SK-N-MC (cell line): ENCODE data around the gene ST8SIA6.

Source experiments
- DNase-seq: peaks from one replicate; pipeline ENCODE4 v3.0.0-alpha.2; 2011; ENCODE audit warnings: low read depth, low spot score
- H3K27ac ChIP-seq: fragments of 200-600 bp; sonication (generic); 2 replicates; pipeline ENCODE4 v1.5.1; 2016; ENCODE audit warnings: mixed run types
- H3K36me3 ChIP-seq: fragments of 200-600 bp; sonication (generic); 2 replicates; pipeline ENCODE4 v1.6.1; 2017; ENCODE audit warnings: antibody characterized with exemption, low read length, mixed read lengths; ENCODE audit not compliant: insufficient read depth
- H3K4me3 ChIP-seq: fragments of 200-600 bp; sonication (generic); 2 replicates; pipeline ENCODE4 v1.5.1; 2016
- H3K9ac ChIP-seq: fragments of 200-600 bp; sonication (generic); 2 replicates; pipeline ENCODE4 v1.8.0; 2017; ENCODE audit warnings: mixed run types, mixed read lengths; ENCODE audit not compliant: insufficient read length
- H3K9me3 ChIP-seq: fragments of 200-600 bp; sonication (generic); 2 replicates; pipeline ENCODE4 v1.6.1; 2017; ENCODE audit warnings: low read depth, mild to moderate bottlenecking, antibody characterized with exemption, low read length, moderate library complexity, mixed read lengths
- EZH2 ChIP-seq: fragments of 200-600 bp; sonication (generic); IDR thresholded peaks from one replicate; pipeline ENCODE4 v1.6.1; 2017; ENCODE audit warnings: antibody characterized with exemption
- FOXP2 ChIP-seq: optimal IDR thresholded peaks from 2 replicates; pipeline ENCODE3; 2011; ENCODE audit warnings: mild to moderate bottlenecking, moderate library complexity; ENCODE audit not compliant: insufficient read depth; ENCODE audit errors: extremely low read length, control extremely low read depth
- POLR2AphosphoS5 ChIP-seq: IDR thresholded peaks from 2 replicates; pipeline ENCODE4 v1.6.1; 2012; ENCODE audit warnings: mild to moderate bottlenecking, low read depth, low read length, borderline replicate concordance

ST8SIA6 gene

DNA sequence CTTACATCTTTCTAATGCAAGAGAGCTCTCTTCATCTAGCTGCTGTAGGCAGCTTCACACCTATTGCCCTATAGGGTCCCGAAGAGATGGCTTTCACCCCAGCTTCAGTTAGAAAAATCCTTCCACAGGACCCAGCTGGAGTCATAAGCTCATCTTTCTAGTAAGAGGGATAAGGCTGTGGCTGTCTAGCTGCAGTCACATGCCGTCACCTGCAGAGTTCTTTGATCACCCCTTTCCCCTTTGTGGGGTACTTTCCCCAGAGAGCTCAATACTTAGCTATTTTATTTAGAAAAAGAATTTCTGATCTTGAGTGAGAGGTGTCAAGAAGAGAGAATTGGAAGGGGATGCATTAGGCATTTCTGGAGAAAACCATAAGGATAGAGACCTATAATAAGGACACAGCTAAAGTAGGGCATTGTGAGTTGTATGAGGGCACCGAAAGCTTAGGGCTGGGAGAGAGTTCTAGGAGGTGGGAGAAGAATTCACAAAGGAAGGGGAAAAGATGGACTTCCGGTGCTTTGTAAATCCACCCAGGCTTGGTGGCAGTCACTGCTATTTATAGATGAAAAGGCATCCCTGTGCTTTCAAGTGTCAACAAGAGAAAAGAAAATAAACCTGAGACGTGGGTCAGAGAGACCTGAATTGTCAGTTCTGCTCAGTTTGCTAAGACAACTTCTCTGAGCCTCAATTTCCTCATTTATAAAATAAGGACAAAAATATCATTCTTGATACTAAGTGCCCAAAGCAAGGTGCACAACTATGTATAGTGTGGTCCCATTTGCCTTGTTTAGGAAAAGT is 11.1 kb upstream of the ST8SIA6 start:
- DNase-seq, result no peak
- no peaks in the 10 kb centered on the region for H3K36me3 ChIP-seq

GRCh38 chr10:17464545-17464944 is 10.2 kb upstream of the ST8SIA6 start:
- DNase-seq, result no peak
- TF ChIP-seq EZH2, result no peak
- TF ChIP-seq POLR2AphosphoS5, result no peak
- TF ChIP-seq FOXP2, result no peak
- Histone ChIP-seq H3K9me3 (no peaks in the 10 kb centered on the region), H3K27ac (no peak overlapping the region), H3K4me3 (no peak overlapping the region), H3K9ac (no peak overlapping the region), H3K36me3 (no peaks in the 10 kb centered on the region)

More for the DNA sequence above, 11.1 kb upstream of the ST8SIA6 start:
- TF ChIP-seq FOXP2 (no peak), POLR2AphosphoS5 (no peak), EZH2 (no peak)
- H3K27ac ChIP-seq, result no peak overlapping the region
- H3K4me3 ChIP-seq, result no peak overlapping the region
- H3K9me3 ChIP-seq, result no peaks in the 10 kb centered on the region
- no peak overlapping the region for H3K9ac ChIP-seq

GRCh38 chr10:17460756-17461155 is 6.4 kb upstream of the ST8SIA6 start:
- Histone ChIP-seq H3K36me3 (no peaks in the 10 kb centered on the region), H3K27ac (no peak overlapping the region), H3K9ac (no peak overlapping the region), H3K9me3 (no peaks in the 10 kb centered on the region), H3K4me3 (no peak overlapping the region)
- DNase-seq, result no peak
- TF ChIP-seq FOXP2, result no peak
- TF ChIP-seq EZH2, result no peak
- no peak for TF ChIP-seq POLR2AphosphoS5

DNA sequence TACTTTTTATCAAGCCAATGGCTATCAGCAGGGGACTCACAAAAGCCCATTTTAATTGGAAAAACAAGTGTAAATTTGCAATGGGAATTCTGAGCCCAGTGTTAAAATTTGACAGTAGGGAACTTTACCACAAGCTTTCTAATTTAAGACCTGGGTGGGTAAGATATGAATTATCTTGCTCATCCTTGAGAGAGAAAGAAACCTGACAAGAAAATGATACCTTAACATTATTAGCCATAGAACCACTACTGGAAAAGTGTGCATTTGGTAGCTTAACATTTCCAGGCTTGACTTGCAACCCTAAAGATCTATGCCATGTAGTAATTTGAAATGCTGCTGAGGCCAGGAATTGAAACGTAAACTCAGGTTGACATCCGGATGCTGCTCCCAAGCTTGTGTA is 2.7 kb upstream of the ST8SIA6 start:
- Histone ChIP-seq H3K9ac (no peak overlapping the region), H3K36me3 (no peaks in the 10 kb centered on the region), H3K4me3 (no peak overlapping the region), H3K27ac (no peak overlapping the region), H3K9me3 (no peaks in the 10 kb centered on the region)
- no peak for DNase-seq
- no peak for TF ChIP-seq FOXP2
- no peak for TF ChIP-seq EZH2
- no peak for TF ChIP-seq POLR2AphosphoS5

- Histone ChIP-seq H3K9ac (no peak overlapping the region), H3K4me3 (no peak overlapping the region), H3K36me3 (no peaks in the 10 kb centered on the region), H3K9me3 (no peaks in the 10 kb centered on the region), H3K27ac (no peak overlapping the region)
- no peak for TF ChIP-seq EZH2
- no peak for TF ChIP-seq POLR2AphosphoS5
- no peak for TF ChIP-seq FOXP2
- no peak for DNase-seq
These were observed 1.7 kb upstream of the ST8SIA6 start for GRCh38 chr10:17456032-17456548.

DNA sequence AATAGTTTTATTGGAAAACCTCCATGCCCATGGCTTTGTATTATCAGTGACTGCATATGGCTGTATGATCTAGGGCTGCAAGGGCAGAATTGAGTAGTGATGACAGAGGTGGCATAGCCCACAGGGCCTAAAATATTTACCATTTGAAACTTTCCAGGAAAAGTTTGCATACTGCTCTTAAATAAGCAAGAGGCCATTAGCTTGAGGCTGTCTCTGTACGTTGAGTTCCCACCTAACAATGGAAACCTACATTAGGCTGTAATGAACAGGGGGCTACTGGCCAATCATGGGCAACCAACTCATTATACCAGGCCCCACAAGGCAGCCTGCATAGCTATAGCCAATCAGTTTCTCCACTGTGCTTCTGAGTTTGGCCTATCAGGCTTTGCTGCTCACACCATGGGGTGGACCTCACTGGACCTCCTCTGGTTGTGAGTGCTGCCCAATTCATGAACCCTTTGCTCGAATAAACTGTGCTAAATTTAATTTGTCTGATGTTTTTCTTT is 673 bp upstream of the ST8SIA6 start:
- Histone ChIP-seq H3K9ac (no peak overlapping the region), H3K9me3 (no peaks in the 10 kb centered on the region), H3K36me3 (no peaks in the 10 kb centered on the region), H3K27ac (no peak overlapping the region), H3K4me3 (no peak overlapping the region)
- TF ChIP-seq FOXP2 (no peak), EZH2 (no peak), POLR2AphosphoS5 (no peak)
- no peak for DNase-seq

DNA sequence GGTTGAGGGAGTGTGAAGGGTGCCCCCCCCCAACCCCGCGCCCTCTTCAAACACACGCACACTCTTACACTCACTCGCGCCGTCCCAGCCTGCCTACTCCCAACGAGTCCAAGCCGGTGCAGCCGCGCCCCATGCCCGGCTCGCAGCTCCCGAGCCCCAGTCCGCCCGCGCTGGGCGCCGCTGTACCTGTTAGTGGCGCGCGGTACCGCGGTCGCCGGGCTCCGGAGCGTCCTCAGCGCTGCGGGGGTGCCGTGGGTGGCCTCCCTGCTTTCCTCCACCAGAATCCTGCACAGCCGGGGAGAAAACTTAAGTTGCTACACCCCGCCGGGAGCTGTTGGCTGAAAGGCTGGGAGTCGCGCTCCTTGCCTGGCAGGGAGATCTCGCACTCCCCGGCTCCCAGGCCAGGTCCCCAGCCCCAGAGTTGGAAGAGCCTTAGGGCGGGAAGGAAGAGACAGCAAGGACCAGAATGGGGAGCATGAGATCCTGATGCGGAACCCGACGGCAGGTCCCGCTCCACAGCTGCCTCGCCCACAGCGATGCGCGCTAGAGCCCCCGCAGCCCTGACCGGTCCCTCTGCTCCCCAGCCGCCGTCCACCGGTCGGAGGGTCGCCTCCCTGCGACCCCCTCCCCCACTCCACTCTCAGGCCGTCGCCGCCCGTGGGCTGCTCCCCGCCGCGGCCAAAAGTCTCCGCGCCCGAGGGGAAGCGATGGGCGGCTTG is 863 bp downstream of the ST8SIA6 start:
- TF ChIP-seq FOXP2 (no peak), POLR2AphosphoS5 (no peak), EZH2 (no peak)
- no peak for DNase-seq
- H3K4me3 ChIP-seq, result peak overlapping the region; percentile 72
- H3K9me3 ChIP-seq, result no peaks in the 10 kb centered on the region
- H3K27ac ChIP-seq, result no peak overlapping the region
- H3K9ac ChIP-seq, result no peak overlapping the region
- H3K36me3 ChIP-seq, result no peaks in the 10 kb centered on the region

DNA sequence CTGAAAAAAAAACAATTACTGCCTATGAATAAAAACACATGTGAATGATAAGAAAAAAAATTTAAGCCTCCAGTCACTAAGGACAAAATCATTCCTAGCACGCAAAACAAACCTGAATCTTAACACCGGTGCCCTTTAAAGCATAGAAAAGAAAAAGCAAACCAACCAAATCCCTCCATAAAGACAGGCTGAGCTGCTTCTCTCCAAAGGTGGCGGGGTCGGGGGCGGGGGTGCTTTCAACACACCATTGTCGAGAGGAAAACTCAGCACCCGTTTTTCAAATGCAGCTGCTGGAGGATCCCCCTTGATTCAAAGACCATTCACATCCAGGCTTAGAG is 1.4 kb downstream of the ST8SIA6 start:
- no peaks in the 10 kb centered on the region for H3K36me3 ChIP-seq
- TF ChIP-seq FOXP2, result no peak
- no peak for TF ChIP-seq EZH2
- TF ChIP-seq POLR2AphosphoS5, result no peak
- H3K27ac ChIP-seq, result no peak overlapping the region
- no peak for DNase-seq
- no peak overlapping the region for H3K9ac ChIP-seq
- peak overlapping the region; percentile 72 for H3K4me3 ChIP-seq
- H3K9me3 ChIP-seq, result no peaks in the 10 kb centered on the region
